GM15510 (cell line): ENCODE results near the gene BRDT.

ENCODE experiments used
- POLR2A ChIP-seq: IDR thresholded peaks from 3 replicates; pipeline ENCODE4 v1.6.1; 2011; ENCODE audit warnings: borderline replicate concordance; ENCODE audit not compliant: insufficient read length; ENCODE audit errors: extremely low read depth

Gene BRDT

GRCh38 chr1:91948501-91949355 is 473 bp upstream of the BRDT start:
- no peak for TF ChIP-seq POLR2A

DNA sequence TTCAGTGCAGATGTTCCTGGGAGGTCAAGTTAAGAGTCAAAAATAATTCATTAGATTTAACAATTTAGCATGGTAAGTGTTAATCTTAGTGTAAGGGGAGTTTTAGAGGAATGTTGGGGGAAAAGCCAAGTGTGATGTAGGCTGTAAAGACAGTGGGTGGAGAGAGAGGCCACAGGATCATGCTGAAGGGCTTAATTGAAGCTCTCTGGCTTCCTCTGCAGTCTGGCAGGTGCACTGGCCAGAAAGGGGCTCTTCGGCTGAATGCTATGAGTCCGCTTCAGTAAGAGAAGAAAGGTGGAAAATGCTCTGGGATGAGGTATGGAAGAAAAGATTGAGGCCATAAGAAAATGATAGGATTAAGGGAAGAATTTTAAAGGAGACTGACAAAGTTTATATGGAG is 3.0 kb downstream of the BRDT start:
- TF ChIP-seq POLR2A = no peak

DNA sequence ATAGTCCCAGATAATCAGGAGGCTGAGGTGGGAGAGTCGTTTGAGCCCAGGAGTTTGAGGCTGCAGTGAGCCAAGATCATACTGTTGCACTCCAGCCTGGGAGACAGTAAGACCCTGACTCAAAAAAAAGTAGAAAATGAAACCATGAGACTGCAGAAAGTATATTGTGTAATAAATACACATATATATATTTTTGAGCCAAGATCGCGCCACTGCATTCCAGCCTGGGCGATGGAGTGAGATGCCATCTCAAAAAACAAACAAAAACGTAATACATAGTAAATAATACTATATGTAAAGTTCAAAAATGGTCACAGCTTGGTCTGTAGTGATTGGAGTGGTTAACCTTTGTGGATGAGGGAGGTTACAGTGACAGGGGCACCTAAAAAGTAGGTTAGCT is 9.7 kb downstream of the BRDT start:
- TF ChIP-seq POLR2A = no peak

GRCh38 chr1:91968334-91968733 is 19.1 kb downstream of the BRDT start:
- no peak for TF ChIP-seq POLR2A

DNA sequence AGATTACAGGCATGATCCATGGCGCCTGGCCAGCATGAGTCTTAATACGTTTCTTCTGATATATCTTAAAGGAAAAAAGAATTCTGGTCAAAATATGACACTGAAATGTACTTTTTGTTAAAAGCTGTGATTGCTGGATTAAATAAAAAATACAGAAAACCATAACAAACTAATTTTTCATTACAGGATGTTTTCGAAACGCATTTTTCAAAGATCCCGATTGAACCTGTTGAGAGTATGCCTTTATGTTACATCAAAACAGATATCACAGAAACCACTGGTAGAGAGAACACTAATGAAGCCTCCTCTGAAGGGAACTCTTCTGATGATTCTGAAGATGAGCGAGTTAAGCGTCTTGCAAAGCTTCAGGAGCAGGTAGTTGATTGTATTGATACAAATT is 30.2 kb downstream of the BRDT start:
- no peak for TF ChIP-seq POLR2A

GRCh38 chr1:91980663-91981062 is 31.5 kb downstream of the BRDT start:
- TF ChIP-seq POLR2A = no peak

GRCh38 chr1:91981996-91982609 is 32.9 kb downstream of the BRDT start:
- no peak for TF ChIP-seq POLR2A

- TF ChIP-seq POLR2A = no peak
These were observed 44.1 kb downstream of the BRDT start for GRCh38 chr1:91993256-91993655.

- TF ChIP-seq POLR2A = no peak
These were observed 48.5 kb downstream of the BRDT start for GRCh38 chr1:91997607-91998195.

DNA sequence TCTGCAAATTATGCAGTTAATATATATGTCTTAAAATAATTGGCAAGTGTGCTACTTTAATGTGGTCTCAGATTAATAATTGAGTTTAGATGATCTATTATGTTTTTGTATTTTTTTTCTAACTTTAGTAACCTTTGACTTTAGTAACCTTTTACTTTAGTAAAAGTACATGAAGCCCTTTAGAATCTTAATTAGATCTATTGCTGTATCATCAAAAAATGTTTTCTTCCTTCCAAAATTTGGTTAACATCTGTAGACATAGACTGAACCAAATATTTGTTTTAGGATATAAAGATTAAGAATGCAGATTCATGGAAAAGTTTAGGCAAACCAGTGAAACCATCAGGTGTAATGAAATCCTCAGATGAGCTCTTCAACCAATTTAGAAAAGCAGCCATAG is 54.9 kb downstream of the BRDT start:
- TF ChIP-seq POLR2A = no peak

GRCh38 chr1:92013923-92014322 is 64.7 kb downstream of the BRDT start:
- TF ChIP-seq POLR2A = no peak

- no peak for TF ChIP-seq POLR2A
These were observed 67.6 kb downstream of the BRDT start for GRCh38 chr1:92016720-92017316.

DNA sequence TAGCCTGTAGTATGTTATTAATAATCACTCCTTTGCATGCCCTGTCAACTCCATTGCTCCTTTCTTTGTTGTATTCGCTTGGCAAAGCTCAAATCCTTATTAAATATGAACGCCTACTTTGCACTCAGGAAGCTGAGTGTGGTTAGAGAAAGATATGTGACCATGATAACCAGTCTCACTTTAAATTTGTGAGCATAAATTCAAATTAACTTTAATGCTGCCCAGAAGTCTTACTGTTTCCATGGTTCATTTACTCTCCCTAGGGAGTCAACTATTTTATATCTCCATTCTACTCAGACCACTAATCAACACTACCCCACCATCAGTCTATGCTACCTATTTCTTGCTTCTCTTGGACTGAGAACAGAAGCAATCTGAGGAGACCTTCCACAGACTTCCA is 68.5 kb downstream of the BRDT start:
- no peak for TF ChIP-seq POLR2A

- no peak for TF ChIP-seq POLR2A
These were observed 77.6 kb downstream of the BRDT start for GRCh38 chr1:92026806-92027205.

- no peak for TF ChIP-seq POLR2A
These were observed 80.2 kb downstream of the BRDT start for GRCh38 chr1:92029241-92029922.
